ENCODE measurements around the gene MALT1. TPM values are rescaled to one million over a fixed set of nuclear protein-coding genes. Genes with fewer than 3 reads are reported as not detected.
A peak's percentile ranks its signal among the peaks of the same experiment; 100 is the strongest.

MALT1 gene
- total RNA-seq, 6 experiments from 2014 or later: 9.2 to 16.0 (median 10.2) TPM

- H3K4me1 ChIP-seq: peaks cover 0 to 9% (median 2%) of the 10 kb centered on the region in 4 donors
Measured at GRCh38 chr18:58657081-58657480, 14.2 kb upstream of the MALT1 start.

GRCh38 chr18:58657494-58657893 is 13.8 kb upstream of the MALT1 start:
- ATAC-seq (no peak), DNase-seq (no peak)
- H3K4me3 ChIP-seq: no peak overlapping the region
- TF ChIP-seq CTCF (IDR thresholded peaks at IDR 0.05) (no peak), POLR2A (IDR thresholded peaks at IDR 0.05) (no peak)
- H3K4me1 ChIP-seq: peaks cover 0 to 9% (median 2%) of the 10 kb centered on the region in 4 donors
- 86% methylated on average over 1 of the region's 1 CpG for WGBS (ENCODE audit: insufficient coverage, low coverage, low lambda C conversion rate, missing lambda C conversion rate)
- no peaks in the 10 kb centered on the region for H3K27me3 ChIP-seq
- H3K9me3 ChIP-seq: no peaks in the 10 kb centered on the region
- no peaks in the 10 kb centered on the region for H3K36me3 ChIP-seq
- intact Hi-C loops (cut with DNase I): no loop called here
- no peak overlapping the region for H3K27ac ChIP-seq

More at GRCh38 chr18:58657081-58657480, 14.2 kb upstream of the MALT1 start:
- H3K9me3 ChIP-seq: no peaks in the 10 kb centered on the region
- H3K27me3 ChIP-seq: no peaks in the 10 kb centered on the region
- no peak overlapping the region for H3K4me3 ChIP-seq
- 71% methylated on average over 1 of the region's 2 CpGs for WGBS (ENCODE audit: insufficient coverage, low coverage, low lambda C conversion rate, missing lambda C conversion rate)
- DNase-seq (no peak), ATAC-seq (no peak)
- intact Hi-C loops (cut with DNase I): no loop called here
- no peaks in the 10 kb centered on the region for H3K36me3 ChIP-seq
- no peak for TF ChIP-seq CTCF (IDR thresholded peaks at IDR 0.05)
- TF ChIP-seq POLR2A (IDR thresholded peaks at IDR 0.05): no peak
- H3K27ac ChIP-seq: no peak overlapping the region

GRCh38 chr18:58659691-58660090 is 11.6 kb upstream of the MALT1 start:
- Histone ChIP-seq H3K36me3 (no peaks in the 10 kb centered on the region), H3K4me1 (no peaks in the 10 kb centered on the region), H3K27ac (no peak overlapping the region), H3K4me3 (no peak overlapping the region), H3K9me3 (no peaks in the 10 kb centered on the region), H3K27me3 (no peaks in the 10 kb centered on the region)
- ATAC-seq (peak; percentile 48 to 74 (median 64)), DNase-seq (no peak)
- intact Hi-C loops (cut with DNase I): no loop called here
- TF ChIP-seq CTCF (IDR thresholded peaks at IDR 0.05) (no peak), POLR2A (IDR thresholded peaks at IDR 0.05) (no peak)
- WGBS (ENCODE audit: insufficient coverage, low coverage, low lambda C conversion rate, missing lambda C conversion rate): 66% methylated on average over 4 of the region's 4 CpGs

- DNase-seq (no peak), ATAC-seq (no peak)
- Histone ChIP-seq H3K4me3 (no peak overlapping the region), H3K27ac (no peak overlapping the region), H3K4me1 (no peaks in the 10 kb centered on the region), H3K27me3 (no peaks in the 10 kb centered on the region), H3K36me3 (no peaks in the 10 kb centered on the region), H3K9me3 (no peaks in the 10 kb centered on the region)
- intact Hi-C loops (cut with DNase I): no loop called here
- TF ChIP-seq CTCF (IDR thresholded peaks at IDR 0.05) (no peak), POLR2A (IDR thresholded peaks at IDR 0.05) (no peak)
- WGBS (ENCODE audit: insufficient coverage, low coverage, low lambda C conversion rate, missing lambda C conversion rate): 100% methylated on average over 8 of the region's 9 CpGs
Measured at GRCh38 chr18:58660915-58661314, 10.3 kb upstream of the MALT1 start.

- TF ChIP-seq POLR2A (IDR thresholded peaks at IDR 0.05) (no peak), CTCF (IDR thresholded peaks at IDR 0.05) (peak; percentile 29 to 41 (median 36))
- H3K4me3 ChIP-seq: no peak overlapping the region
- H3K36me3 ChIP-seq: no peaks in the 10 kb centered on the region
- ATAC-seq (peak; percentile 76 to 84 (median 79)), DNase-seq (no peak)
- 87% methylated on average over 3 of the region's 3 CpGs for WGBS (ENCODE audit: insufficient coverage, low coverage, low lambda C conversion rate, missing lambda C conversion rate)
- H3K27me3 ChIP-seq: no peaks in the 10 kb centered on the region
- no peaks in the 10 kb centered on the region for H3K4me1 ChIP-seq
- no peak overlapping the region for H3K27ac ChIP-seq
- intact Hi-C loops (cut with DNase I): no loop called here
- H3K9me3 ChIP-seq: no peaks in the 10 kb centered on the region
Measured at GRCh38 chr18:58661423-58661822, 9.8 kb upstream of the MALT1 start.
